GM18505 (cell line): ENCODE results near the gene DUSP5.
"Not testable (repeated sequence)": the region's sequence is repeated elsewhere in the genome, so short reads cannot be mapped to it uniquely, and the experiment has no call there.

Experiments used
- ATAC-seq: cut with Tn5 transposase; IDR thresholded peaks from one replicate; pipeline ENCODE4 v1.9.1; 2021; ENCODE audit not compliant: unreplicated experiment
- POLR2A ChIP-seq: IDR thresholded peaks from 4 replicates; pipeline ENCODE4 v1.6.1; 2011; ENCODE audit warnings: borderline replicate concordance; ENCODE audit not compliant: insufficient read depth, insufficient read length; ENCODE audit errors: extremely low read depth

DUSP5 gene

DNA sequence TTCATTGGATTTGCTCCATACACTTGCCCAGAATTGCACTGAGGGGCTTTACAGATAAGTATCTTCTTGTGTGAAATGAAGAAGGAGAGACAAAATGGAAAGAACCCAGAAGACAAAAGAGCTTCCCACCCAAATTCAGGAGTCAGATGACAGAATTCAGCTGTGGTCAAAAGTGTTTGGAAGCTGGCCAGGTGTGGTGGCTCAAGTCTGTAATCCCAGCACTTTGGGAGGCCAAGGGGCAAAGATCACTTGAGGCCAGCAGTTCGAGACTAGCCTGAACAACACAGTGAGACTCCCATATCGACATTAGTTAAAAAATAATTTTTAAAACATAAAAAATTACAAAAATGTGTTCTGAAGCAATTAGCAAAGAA lies 27.1 kb downstream of the DUSP5 start:
- no peak for ATAC-seq
- no peak for TF ChIP-seq POLR2A

DNA sequence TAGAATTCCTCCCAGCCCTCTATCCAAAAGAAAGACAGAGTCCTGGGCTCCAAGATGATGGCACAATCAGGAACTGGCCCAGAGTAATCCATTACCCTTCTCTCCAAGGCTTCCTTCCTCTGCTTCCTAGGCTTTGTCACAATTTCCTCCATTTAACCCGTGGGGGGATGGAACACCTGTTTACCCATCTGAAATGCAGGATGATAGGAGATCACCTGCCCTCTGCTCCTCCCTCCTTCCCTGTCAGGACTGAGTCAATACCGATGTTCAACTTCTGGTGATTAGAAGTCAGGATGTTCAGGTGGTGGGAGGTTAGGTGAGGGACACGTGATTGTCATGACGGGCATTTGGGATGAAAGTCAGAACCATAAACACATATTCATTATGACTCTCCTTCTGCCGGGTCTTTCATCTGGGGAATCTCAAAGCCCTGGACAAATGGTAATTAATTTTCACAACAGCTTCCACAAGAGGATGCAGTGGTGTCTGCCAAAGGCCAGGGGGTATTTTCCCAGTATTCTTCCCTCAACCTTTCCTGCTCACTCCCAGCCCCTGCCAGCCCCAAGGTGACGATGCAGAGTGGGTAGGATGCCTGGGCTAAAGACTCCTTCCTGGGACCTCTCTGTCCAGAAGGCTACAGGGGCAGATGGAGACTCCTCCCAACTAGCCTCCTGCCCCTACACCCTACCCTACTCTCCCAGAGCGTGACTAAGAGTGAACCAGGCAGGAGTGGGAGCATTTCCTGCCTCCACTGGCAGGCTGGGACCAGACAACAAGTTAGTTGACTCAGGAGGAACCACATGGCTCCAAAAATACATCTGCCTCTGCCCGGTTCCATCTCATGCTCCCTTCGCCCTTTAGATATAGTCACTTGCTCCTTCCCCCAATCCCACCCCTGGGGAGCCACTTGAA lies 27.9 kb downstream of the DUSP5 start:
- no peak for TF ChIP-seq POLR2A
- ATAC-seq: no peak

DNA sequence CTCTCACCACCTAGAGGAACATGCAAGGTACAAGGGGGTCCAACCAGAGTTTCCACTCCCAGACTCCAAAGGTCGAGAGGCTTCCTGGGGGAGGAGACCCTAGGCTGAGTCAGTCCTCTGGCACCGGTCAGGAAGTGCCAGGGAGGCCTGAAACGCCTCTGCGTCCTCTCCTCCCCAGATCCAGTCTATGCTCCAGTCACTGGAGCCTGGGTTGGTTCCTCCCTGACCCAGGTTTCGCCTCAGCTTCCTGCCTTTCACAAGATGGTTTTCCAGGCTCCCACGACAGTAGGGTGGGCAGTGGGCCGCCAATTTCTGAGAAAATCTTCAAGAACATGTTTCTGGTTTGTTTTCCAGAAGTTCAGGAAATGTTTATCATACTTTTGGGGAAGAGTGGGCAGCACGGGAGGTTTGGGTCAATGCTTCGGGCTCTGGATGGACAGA lies 30.0 kb downstream of the DUSP5 start:
- ATAC-seq: no peak
- no peak for TF ChIP-seq POLR2A

DNA sequence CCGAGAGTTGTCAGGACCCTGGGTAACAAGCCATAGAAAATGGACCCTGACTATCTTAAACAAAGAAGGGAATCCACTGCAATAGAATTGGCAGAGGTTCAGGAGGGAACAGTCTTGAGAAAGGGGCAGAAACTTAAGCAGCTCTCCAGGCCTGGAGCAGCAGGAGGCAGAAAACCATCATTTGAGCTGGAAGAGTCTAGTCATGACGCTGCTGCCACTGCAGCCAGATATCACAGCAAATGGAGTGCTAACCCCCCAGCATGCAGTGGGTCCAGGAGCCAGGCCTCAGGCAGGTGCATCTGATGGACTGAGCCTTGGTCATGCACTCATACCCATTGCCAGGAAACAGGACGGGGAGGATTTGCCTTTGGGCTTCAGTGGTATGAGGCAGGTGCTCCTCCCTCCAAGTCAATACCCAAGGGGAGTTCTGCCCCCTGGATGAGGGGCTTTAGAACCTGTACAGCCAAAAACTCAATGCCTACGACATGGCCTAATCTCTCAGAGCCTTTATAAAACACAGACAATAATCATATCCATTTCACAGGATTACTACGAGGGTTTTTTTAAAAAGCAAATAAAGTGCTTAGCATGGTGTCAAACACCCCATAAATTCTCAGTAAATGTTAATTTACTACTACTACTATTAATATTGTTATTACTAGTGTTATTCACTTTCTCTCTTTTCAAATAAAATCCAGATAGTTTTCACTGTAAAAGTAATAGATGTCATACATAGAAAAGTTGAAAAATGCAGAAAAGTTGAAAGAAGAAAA lies 30.7 kb downstream of the DUSP5 start:
- no peak for ATAC-seq
- TF ChIP-seq POLR2A: no peak

DNA sequence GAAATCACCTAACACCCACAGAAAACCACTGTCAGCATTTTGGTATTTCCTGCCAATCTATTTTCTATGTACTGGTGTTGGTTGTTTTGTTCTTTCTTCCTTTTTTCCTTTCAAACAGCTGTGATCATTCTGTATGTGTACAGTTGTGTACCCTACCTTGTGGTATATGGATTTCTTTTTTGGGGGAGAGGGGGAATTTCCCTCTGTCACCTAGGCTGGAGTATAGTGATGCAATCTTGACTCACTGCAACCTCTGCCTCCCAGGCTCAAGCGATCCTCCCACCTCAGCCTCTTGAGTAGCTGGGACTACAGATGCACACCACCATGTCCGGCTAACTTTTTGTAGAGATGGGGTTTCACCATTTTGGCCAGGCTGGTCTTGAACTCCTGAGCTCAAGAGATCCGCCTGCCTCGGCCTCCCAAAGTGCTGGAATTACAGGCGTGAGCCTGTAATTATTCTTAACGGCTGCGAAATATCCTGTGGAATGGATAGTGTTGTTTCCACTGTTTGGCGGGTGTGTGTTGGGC lies 31.4 kb downstream of the DUSP5 start:
- ATAC-seq: peak; percentile 69

DNA sequence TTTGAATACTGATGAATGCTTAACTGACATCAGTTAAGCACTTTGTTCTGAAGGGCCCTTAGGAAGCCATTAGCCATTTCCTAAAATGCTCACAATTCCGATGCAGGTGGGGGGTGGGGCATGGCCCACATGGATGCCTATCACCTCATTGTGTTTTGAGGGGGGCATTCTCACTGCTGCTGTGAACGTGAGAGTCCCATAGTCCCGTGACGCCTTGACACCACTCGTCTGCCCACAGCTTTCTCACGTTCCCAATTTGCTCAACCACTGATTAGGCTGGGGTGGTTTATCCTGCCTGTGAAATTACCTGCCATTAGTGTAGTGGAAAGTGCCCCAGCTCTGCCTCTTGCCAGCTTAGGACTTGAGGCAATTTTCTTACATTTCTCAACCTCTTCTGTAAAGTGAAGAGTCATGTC lies 31.9 kb downstream of the DUSP5 start:
- no peak for TF ChIP-seq POLR2A
- ATAC-seq: no peak

DNA sequence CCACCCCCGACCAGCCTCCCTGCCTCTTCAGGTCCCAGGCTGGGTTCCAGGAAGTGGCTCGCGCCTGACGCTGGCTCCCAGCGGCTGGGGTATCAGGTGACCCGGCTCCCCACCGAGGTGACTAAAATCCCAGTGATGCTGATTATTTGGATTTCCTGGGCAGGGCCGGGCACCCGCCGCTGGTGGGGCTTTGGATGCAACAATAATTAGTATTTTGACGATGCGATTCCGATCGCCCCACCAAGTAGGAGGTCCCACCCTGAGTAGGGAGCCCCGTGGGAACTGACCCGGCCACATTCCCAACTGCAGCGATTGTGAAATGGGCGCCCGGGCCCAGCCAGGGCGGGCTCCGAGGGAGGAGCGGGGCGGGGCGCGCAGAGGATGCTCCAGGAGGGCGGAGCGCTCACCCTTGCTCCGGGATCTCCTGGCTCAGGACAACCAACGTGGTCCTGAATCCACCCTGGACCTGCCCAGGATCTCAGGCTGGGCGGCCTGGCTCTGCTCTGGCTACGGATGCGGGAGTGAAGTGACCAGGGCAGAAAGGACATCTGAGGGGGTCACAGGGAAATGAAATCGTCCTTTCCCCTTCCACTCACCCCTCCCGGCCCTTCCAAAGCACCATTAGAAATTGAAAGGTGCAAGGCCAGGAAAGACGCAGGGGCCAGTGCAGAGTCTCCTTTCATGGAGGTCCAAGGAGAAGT lies 32.6 kb downstream of the DUSP5 start:
- TF ChIP-seq POLR2A: no peak
- ATAC-seq: no peak

DNA sequence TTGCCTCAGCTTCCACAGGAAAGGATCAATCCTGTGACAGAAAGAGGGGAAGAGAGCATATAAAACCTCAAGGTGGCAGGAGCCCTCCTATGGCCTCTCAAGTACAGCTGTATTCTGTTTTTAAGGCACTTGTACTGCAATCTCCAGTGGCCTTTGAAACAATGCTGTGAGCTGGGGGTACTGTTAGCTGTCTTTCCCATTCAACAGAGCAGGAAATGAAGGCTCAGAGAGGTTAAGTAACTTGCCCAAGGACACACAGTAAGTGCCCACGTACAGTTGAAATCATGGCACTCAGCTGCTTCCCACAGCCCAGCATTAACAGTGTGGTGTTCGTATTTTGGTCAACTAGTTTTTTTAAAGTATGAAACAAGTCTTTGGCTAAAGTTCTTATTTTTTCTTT lies 34.0 kb downstream of the DUSP5 start:
- ATAC-seq: no peak
- no peak for TF ChIP-seq POLR2A

DNA sequence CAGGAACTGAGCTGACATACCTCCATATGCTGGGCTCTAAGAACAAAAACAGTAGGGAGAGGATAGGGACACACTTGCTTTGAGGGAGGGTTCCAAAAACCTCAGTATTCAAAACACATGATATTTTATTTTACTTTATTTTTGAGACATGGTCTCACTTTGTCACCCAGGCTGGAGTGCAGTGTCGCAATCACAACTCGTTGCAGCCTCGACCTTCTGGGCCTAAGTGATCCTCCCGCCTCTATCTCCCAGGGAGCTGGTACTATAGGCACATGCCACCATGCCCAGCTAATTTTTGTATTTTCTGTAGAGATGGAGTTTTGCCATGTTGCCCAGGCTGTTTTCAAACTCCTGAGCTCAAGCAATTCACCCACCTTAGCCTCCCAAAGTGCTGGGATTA lies 34.9 kb downstream of the DUSP5 start:
- ATAC-seq: not testable (repeated sequence)

DNA sequence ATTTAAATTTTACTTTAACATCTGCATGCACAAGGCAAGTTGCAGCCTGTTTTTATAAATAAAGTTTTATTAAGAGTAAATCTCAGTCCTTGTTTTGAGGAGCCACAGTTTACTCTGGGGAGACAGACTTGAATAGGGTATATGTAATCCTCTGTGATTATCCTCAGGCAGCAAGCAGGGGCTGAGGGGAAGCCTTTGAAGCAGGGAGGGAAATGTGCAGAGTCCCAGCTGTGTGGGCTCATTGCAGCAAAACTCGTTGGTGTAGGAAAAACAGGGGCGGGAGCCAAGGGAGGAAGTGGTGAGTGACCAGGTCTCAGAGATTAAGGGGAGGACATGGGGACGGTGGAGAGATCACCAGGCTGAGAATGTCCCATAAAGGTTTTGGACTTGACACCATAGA lies 35.4 kb downstream of the DUSP5 start:
- ATAC-seq: no peak
- no peak for TF ChIP-seq POLR2A

DNA sequence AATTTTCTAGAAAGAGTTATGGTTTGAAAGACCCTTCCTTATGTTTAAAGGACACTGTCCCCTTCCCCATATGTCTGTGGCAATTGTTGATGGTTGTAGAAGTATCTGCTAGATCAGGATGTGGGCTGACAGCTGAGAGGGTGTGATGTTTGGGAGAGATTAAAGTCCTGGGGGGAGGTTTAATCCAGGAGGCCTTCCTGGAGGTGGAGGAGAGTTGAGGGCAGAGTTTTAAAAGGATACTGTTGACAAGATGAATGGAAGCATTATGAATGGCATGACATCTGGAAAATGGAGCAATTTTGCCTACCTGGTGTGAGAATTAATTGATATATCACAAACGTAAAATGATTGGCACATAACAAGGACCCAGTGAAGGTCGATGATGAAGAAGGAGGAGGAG lies 36.9 kb downstream of the DUSP5 start:
- no peak for ATAC-seq
- TF ChIP-seq POLR2A: no peak

DNA sequence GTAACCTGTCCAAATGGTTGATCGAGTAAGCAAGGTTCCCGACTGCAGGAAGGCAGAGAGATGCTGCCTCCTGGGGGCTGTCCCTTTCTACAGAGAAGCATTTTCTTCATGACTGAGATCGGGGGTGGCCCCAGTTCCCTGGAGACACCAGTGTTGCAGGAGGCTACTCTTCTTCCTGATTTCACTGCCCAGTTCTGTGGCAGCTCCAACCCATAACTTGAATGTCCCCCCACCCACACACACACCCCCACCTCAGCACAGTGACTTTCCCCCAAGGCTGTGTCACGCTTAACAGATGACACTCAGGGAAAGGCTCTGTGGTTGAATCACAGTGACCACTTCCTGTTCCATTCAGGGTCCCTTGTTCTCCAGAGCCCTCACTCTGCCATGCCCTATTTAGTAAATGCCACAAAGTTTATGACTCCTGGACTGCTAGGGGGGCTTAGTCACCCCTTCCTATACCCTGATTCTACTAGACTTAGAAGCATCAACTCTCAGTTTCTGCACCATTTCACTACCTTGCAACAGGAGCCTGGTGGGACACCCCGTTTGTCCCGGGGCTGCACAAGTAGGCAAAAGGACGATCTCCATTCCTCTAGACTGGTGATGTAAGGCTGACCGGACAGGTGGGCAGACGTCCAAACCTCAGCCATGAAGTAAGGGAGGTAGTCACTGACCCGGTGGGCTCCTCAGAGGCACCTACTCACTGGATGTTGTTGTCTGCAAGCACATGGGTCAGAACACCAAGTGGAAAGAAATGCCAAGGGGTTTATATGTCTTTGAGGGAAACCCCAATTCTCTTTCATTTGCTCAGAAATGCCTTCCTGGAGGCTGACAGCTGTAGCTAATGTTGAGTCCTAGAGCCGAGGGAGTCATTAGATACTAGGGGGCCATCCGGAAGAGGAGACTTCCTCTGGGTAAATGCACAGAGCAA lies 38.5 kb downstream of the DUSP5 start:
- peak; percentile 88 for ATAC-seq
- TF ChIP-seq POLR2A: no peak
